ENCODE data around the gene FMN2. TPM values are rescaled to one million over a fixed set of nuclear protein-coding genes. Genes with fewer than 3 reads are reported as not detected.

FMN2 gene
- total RNA-seq, 2 donors from 2014 or later = 26.9 to 27.2 TPM

DNA sequence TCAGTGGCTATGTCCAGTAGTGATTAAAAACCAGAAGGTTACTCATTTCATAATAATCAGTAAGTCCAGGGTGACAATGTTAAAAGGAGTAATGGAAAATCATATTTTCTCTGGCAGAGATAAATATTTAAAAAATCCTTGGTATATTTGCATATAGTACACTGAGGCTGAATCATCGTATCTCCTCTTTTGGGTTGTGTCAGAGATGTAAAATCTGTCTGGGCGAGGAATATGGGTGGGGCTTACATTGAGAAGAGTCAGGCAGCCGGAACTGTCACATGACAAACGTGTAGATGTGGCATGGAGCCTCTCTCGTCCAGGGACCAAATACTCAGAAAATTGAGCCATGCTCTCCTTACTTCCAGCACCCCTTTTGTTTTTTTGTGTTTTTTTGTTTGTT, 120.9 kb downstream of the FMN2 start:
- Histone ChIP-seq H3K4me3 (ENCODE audit: low read length) (no peak overlapping the region), H3K9ac (ENCODE audit: extremely low read depth, low read length, poor library complexity, severe bottlenecking) (no peak overlapping the region), H3K27me3 (ENCODE audit: control insufficient read depth, insufficient read depth, low read length, poor library complexity, severe bottlenecking) (no peaks in the 10 kb centered on the region), H3K27ac (ENCODE audit: low read depth, low read length) (no peak overlapping the region), H3K4me1 (ENCODE audit: control insufficient read depth, insufficient read depth, low read length) (no peaks in the 10 kb centered on the region), H3K36me3 (ENCODE audit: control insufficient read depth, insufficient read depth, low read length) (peaks cover 69% of the 10 kb centered on the region), H3K9me3 (ENCODE audit: control insufficient read depth, low read length) (no peaks in the 10 kb centered on the region)
- 89 to 100% methylated on average over 1 to 5 of the region's 5 CpGs for WGBS, 2 experiments (ENCODE audit: insufficient coverage in 1 of 2, insufficient read length in 1 of 2)
- Mint-ChIP-seq H3K4me1 (no peaks in the 10 kb centered on the region), H3K27ac (peak overlapping the region; percentile 7), H3K4me3 (no peak overlapping the region), H3K9me3 (peaks cover 2% of the 10 kb centered on the region), H3K36me3 (ENCODE audit: low read depth) (peaks cover 39% of the 10 kb centered on the region), H3K27me3 (ENCODE audit: insufficient read depth) (no peaks in the 10 kb centered on the region)
- TF ChIP-seq, protein P1, sequence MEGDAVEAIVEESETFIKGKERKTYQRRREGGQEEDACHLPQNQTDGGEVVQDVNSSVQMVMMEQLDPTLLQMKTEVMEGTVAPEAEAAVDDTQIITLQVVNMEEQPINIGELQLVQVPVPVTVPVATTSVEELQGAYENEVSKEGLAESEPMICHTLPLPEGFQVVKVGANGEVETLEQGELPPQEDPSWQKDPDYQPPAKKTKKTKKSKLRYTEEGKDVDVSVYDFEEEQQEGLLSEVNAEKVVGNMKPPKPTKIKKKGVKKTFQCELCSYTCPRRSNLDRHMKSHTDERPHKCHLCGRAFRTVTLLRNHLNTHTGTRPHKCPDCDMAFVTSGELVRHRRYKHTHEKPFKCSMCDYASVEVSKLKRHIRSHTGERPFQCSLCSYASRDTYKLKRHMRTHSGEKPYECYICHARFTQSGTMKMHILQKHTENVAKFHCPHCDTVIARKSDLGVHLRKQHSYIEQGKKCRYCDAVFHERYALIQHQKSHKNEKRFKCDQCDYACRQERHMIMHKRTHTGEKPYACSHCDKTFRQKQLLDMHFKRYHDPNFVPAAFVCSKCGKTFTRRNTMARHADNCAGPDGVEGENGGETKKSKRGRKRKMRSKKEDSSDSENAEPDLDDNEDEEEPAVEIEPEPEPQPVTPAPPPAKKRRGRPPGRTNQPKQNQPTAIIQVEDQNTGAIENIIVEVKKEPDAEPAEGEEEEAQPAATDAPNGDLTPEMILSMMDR (conservative IDR thresholded peaks at IDR 0.05) = no peak
- no peak for DNase-seq

DNA sequence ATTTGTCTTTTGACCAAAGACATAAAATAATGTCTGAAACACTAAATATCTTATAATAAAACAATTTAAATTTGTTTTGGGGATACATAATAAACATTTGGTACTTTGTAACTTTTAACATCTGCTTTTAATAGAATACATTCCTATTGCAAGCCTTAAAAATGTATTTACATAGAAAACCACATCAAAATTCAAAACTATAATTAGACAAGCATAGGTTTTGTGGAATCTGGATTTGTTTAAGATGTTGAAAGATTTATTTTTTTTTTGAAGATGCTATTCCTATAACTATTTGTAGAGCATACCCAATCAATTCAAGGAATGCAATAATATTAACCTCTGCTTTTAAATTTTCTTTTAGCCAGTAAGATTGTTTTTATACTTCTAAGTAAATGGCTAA, 125.7 kb downstream of the FMN2 start:
- H3K4me1 ChIP-seq (ENCODE audit: control insufficient read depth, insufficient read depth, low read length) = no peaks in the 10 kb centered on the region
- TF ChIP-seq, protein P1 (conservative IDR thresholded peaks at IDR 0.05) = no peak
- Mint-ChIP-seq H3K36me3 (ENCODE audit: low read depth) (peaks cover 39% of the 10 kb centered on the region), H3K4me3 (no peak overlapping the region), H3K4me1 (no peaks in the 10 kb centered on the region), H3K27me3 (ENCODE audit: insufficient read depth) (no peaks in the 10 kb centered on the region), H3K9me3 (peaks cover 11% of the 10 kb centered on the region), H3K27ac (no peak overlapping the region)
- no peaks in the 10 kb centered on the region for H3K27me3 ChIP-seq (ENCODE audit: control insufficient read depth, insufficient read depth, low read length, poor library complexity, severe bottlenecking)
- no peak overlapping the region for H3K9ac ChIP-seq (ENCODE audit: extremely low read depth, low read length, poor library complexity, severe bottlenecking)
- no peaks in the 10 kb centered on the region for H3K9me3 ChIP-seq (ENCODE audit: control insufficient read depth, low read length)
- DNase-seq = no peak
- no peak overlapping the region for H3K27ac ChIP-seq (ENCODE audit: low read depth, low read length)
- no peak overlapping the region for H3K4me3 ChIP-seq (ENCODE audit: low read length)
- H3K36me3 ChIP-seq (ENCODE audit: control insufficient read depth, insufficient read depth, low read length) = peaks cover 43% of the 10 kb centered on the region

DNA sequence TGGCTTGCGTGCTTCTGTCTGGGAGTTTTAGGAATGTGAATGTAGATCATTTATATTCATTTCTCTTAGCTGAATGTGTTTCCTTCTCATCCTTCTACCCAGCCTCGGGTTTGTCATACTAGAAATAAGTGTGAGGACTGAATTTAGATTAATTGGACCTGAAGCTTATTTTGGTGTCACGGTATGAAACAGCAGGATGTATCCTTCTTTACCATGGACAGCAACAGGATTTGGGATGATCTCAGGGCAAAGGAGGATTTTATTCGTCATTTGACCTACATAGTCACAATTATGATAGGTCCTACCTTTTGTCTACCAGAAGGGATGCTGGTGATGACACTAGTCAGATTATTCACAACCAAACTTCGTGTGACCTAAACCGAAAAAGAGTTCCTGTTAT, 127.4 kb downstream of the FMN2 start:
- H3K4me1 Mint-ChIP-seq = no peaks in the 10 kb centered on the region
- H3K9me3 Mint-ChIP-seq = peaks cover 23% of the 10 kb centered on the region
- H3K27me3 Mint-ChIP-seq (ENCODE audit: insufficient read depth) = no peaks in the 10 kb centered on the region
- no peak overlapping the region for H3K9ac ChIP-seq (ENCODE audit: extremely low read depth, low read length, poor library complexity, severe bottlenecking)
- no peak overlapping the region for H3K4me3 ChIP-seq (ENCODE audit: low read length)
- H3K36me3 Mint-ChIP-seq (ENCODE audit: low read depth) = peaks cover 49% of the 10 kb centered on the region
- DNase-seq = no peak
- no peaks in the 10 kb centered on the region for H3K27me3 ChIP-seq (ENCODE audit: control insufficient read depth, insufficient read depth, low read length, poor library complexity, severe bottlenecking)
- H3K4me1 ChIP-seq (ENCODE audit: control insufficient read depth, insufficient read depth, low read length) = no peaks in the 10 kb centered on the region
- no peak overlapping the region for H3K27ac ChIP-seq (ENCODE audit: low read depth, low read length)
- H3K27ac Mint-ChIP-seq = no peak overlapping the region
- peaks cover 31% of the 10 kb centered on the region for H3K36me3 ChIP-seq (ENCODE audit: control insufficient read depth, insufficient read depth, low read length)
- TF ChIP-seq, protein P1 (conservative IDR thresholded peaks at IDR 0.05) = no peak
- 87 to 100% methylated on average over 1 to 6 of the region's 6 CpGs for WGBS, 2 experiments (ENCODE audit: insufficient coverage in 1 of 2, insufficient read length in 1 of 2)
- H3K9me3 ChIP-seq (ENCODE audit: control insufficient read depth, low read length) = no peaks in the 10 kb centered on the region
- H3K4me3 Mint-ChIP-seq = no peak overlapping the region

Measured in endodermal cell (in vitro differentiated cells).